CD4-positive, alpha-beta memory T cell (primary cell): ENCODE measurements around the gene ATP13A3. TPM values are rescaled to one million over a fixed set of nuclear protein-coding genes. Genes with fewer than 3 reads are reported as not detected.

Experiments used
- CTCF ChIA-PET: fragments of 350-600 bp; sonication (Branson Sonifier 250); formaldehyde crosslinking; loops from one replicate; lab custom pipeline; 2021; ENCODE audit warnings: inconsistent platforms; ENCODE audit not compliant: partially characterized antibody; lab: Charles Lee
- POLR2A ChIA-PET: fragments of 350-600 bp; sonication (Branson Sonifier 250); formaldehyde crosslinking; loops from one replicate; lab custom pipeline; 2021; ENCODE audit not compliant: partially characterized antibody; lab: Charles Lee
- DNase-seq, 5 donors: peaks; one replicate each; pipeline versions ENCODE4 v3.0.0 to v3.0.0-alpha.2; 2020 to 2022; ENCODE audit warnings: mixed read lengths in 1 of 5
- H3K27ac ChIP-seq: one replicate; pipeline ENCODE4 v1.7.0; 2013; ENCODE audit warnings: low read depth, low read length
- H3K27me3 ChIP-seq: 2 replicates; pipeline ENCODE4 v1.7.0; 2013; ENCODE audit warnings: mild to moderate bottlenecking, low read length, moderate library complexity; ENCODE audit not compliant: insufficient read depth
- H3K36me3 ChIP-seq: 2 replicates; pipeline ENCODE4 v1.7.0; 2013; ENCODE audit warnings: mild to moderate bottlenecking, low read length, moderate library complexity; ENCODE audit not compliant: insufficient read depth
- H3K4me1 ChIP-seq: 2 replicates; pipeline ENCODE4 v1.7.0; 2013; ENCODE audit warnings: mild to moderate bottlenecking, low read length, moderate library complexity; ENCODE audit not compliant: insufficient read depth
- H3K4me3 ChIP-seq, 2 donors: one replicate each; pipeline ENCODE4 v1.7.0; 2013; ENCODE audit warnings: low read length in 2 of 2, mild to moderate bottlenecking in 1 of 2
- H3K9me3 ChIP-seq, 2 donors: one replicate each; pipeline ENCODE4 v1.7.0; 2013; ENCODE audit warnings: low read length in 2 of 2, control low read depth in 1 of 2; ENCODE audit not compliant: control insufficient read depth in 1 of 2
- H3K27ac Mint-ChIP-seq, 7 donors: one replicate each; pipeline ENCODE4 v1.8.0; 2020 to 2021; ENCODE audit warnings: mixed read lengths in 7 of 7, mild to moderate bottlenecking in 6 of 7, inconsistent platforms in 3 of 7, moderate library complexity in 3 of 7
- H3K27me3 Mint-ChIP-seq, 2 donors: one replicate each; pipeline ENCODE4 v1.8.0; 2020 to 2021; ENCODE audit warnings: mixed read lengths in 2 of 2
- H3K36me3 Mint-ChIP-seq, 2 donors: one replicate each; pipeline ENCODE4 v1.8.0; 2020 to 2021; ENCODE audit warnings: mixed read lengths in 2 of 2, inconsistent platforms in 1 of 2, mild to moderate bottlenecking in 1 of 2
- H3K4me1 Mint-ChIP-seq, 4 donors: one replicate each; pipeline ENCODE4 v1.8.0; 2020 to 2021; ENCODE audit warnings: mixed read lengths in 4 of 4, mild to moderate bottlenecking in 1 of 4
- H3K4me3 Mint-ChIP-seq, 8 donors: one replicate each; pipeline ENCODE4 v1.8.0; 2020 to 2021; ENCODE audit warnings: mixed read lengths in 8 of 8, mild to moderate bottlenecking in 7 of 8, moderate library complexity in 6 of 8, inconsistent platforms in 3 of 8
- H3K9me3 Mint-ChIP-seq, 8 donors: one replicate each; pipeline ENCODE4 v1.8.0; 2020 to 2021; ENCODE audit warnings: mixed read lengths in 8 of 8, mild to moderate bottlenecking in 5 of 8, inconsistent platforms in 3 of 8, moderate library complexity in 1 of 8
- intact Hi-C: fragments of 100-400 bp; cut with micrococcal nuclease; formaldehyde crosslinking; loops from one replicate; pipeline ENCODE4 v1.15.1; 2023
- polyA plus RNA-seq, 2 donors: library from polyadenylated mRNA; unstranded; fragments of 300-500 nt; fragmentation: Illumina TruSeq; gene quantifications; one replicate each; pipeline ENCODE4 v1.2.3, GENCODE V29; 2021
- total RNA-seq, 2 experiments: library from RNA; stranded (reverse); gene quantifications; one replicate each; pipeline ENCODE4 v1.2.3, GENCODE V29; 2021

The ATP13A3 gene
- total and polyA plus RNA-seq, 4 experiments from 2014 or later = 6.7 to 62.7 (median 36.0) TPM

- ChIA-PET CTCF (interaction anchor here (0.6 to 4.2 kb wide), 4 partner anchors 65 to 84 kb away, joined by 3 to 26 read pairs (median 4); no protein-coding TSS in a partner anchor), POLR2A (interaction anchor here (1.3 to 1.6 kb wide), 2 partner anchors 43 to 56 kb away, joined by 4 to 5 read pairs; no protein-coding TSS in a partner anchor)
- Mint-ChIP-seq H3K4me3 (peak within 1 kb of the TSS; percentile 79 to 90 (median 88)), H3K27me3 (peaks cover 7 to 11% of the 10 kb centered on the region in 2 donors), H3K36me3 (peaks cover 0 to 4% of the 10 kb centered on the region in 2 donors), H3K9me3 (no peaks in the 10 kb centered on the region), H3K4me1 (peaks cover 18 to 49% (median 40%) of the 10 kb centered on the region in 4 donors), H3K27ac (peak within 1 kb of the TSS in 4 of 7 donors; percentile 11 to 66 (median 58))
- peaks cover 42% of the 10 kb centered on the region for H3K4me1 ChIP-seq
- peak within 1 kb of the TSS in 1 of 2 donors; percentile 74 for H3K4me3 ChIP-seq
- no peak for DNase-seq
- H3K27ac ChIP-seq = no peak within 1 kb of the TSS
- intact Hi-C loops = no loop called here
- H3K27me3 ChIP-seq = no peaks in the 10 kb centered on the region
- H3K36me3 ChIP-seq = no peaks in the 10 kb centered on the region
- no peaks in the 10 kb centered on the region for H3K9me3 ChIP-seq
These were observed 87.6 kb downstream of the ATP13A3 start, which contains the start of gene GP5 for GRCh38 chr3:194399166-194399565. Gene GP5 (minus strand): TSS chr3:194399266. CDS start chr3:194398282, 984 bp downstream.

GRCh38 chr3:194397757-194398312 lies 89.0 kb downstream of the ATP13A3 start:
- Histone ChIP-seq H3K27ac (peak overlapping the region; percentile 35), H3K4me3 (peak overlapping the region; percentile 49 to 74), H3K36me3 (no peaks in the 10 kb centered on the region), H3K27me3 (no peaks in the 10 kb centered on the region), H3K4me1 (peaks cover 41% of the 10 kb centered on the region), H3K9me3 (no peaks in the 10 kb centered on the region)
- Mint-ChIP-seq H3K4me1 (peaks cover 18 to 49% (median 40%) of the 10 kb centered on the region in 4 donors), H3K27ac (peak overlapping the region in 6 of 7 donors; percentile 31 to 87 (median 66)), H3K4me3 (peak overlapping the region; percentile 79 to 90 (median 88)), H3K27me3 (peaks cover 7 to 11% of the 10 kb centered on the region in 2 donors), H3K9me3 (no peaks in the 10 kb centered on the region), H3K36me3 (peaks cover 0 to under 1% of the 10 kb centered on the region in 2 donors)
- POLR2A ChIA-PET = interaction anchor here (0.9 to 2.1 kb wide), 7 partner anchors 9 to 186 kb away, joined by 3 to 7 read pairs (median 4); no protein-coding TSS in a partner anchor
- CTCF ChIA-PET = interaction anchor here (0.7 to 4.2 kb wide), 5 partner anchors 9 to 81 kb away, joined by 3 to 26 read pairs (median 9); no protein-coding TSS in a partner anchor
- intact Hi-C loops = no loop called here
- peak in 4 of 5 donors; percentile 9 to 23 (median 10) for DNase-seq

- CTCF ChIA-PET = interaction anchor here (0.7 to 4.2 kb wide), 6 partner anchors 10 to 81 kb away, joined by 3 to 26 read pairs (median 8); no protein-coding TSS in a partner anchor
- POLR2A ChIA-PET = interaction anchor here (0.9 to 2.1 kb wide), 7 partner anchors 10 to 187 kb away, joined by 3 to 7 read pairs (median 4); no protein-coding TSS in a partner anchor
- Histone ChIP-seq H3K4me1 (peaks cover 41% of the 10 kb centered on the region), H3K27ac (peak overlapping the region; percentile 35), H3K9me3 (no peaks in the 10 kb centered on the region), H3K36me3 (no peaks in the 10 kb centered on the region), H3K27me3 (no peaks in the 10 kb centered on the region), H3K4me3 (peak overlapping the region; percentile 49 to 74)
- Mint-ChIP-seq H3K27ac (peak overlapping the region; percentile 31 to 87 (median 73)), H3K27me3 (peaks cover 10 to 11% of the 10 kb centered on the region in 2 donors), H3K9me3 (no peaks in the 10 kb centered on the region), H3K4me1 (peaks cover 18 to 49% (median 40%) of the 10 kb centered on the region in 4 donors), H3K36me3 (no peaks in the 10 kb centered on the region), H3K4me3 (peak overlapping the region; percentile 79 to 90 (median 88))
- intact Hi-C loops = no loop called here
- peak; percentile 34 to 46 (median 42) for DNase-seq
These were observed 89.7 kb downstream of the ATP13A3 start for GRCh38 chr3:194396859-194397756.

- Mint-ChIP-seq H3K36me3 (no peaks in the 10 kb centered on the region), H3K27me3 (peaks cover 10 to 11% of the 10 kb centered on the region in 2 donors), H3K27ac (peak overlapping the region; percentile 38 to 83 (median 70)), H3K4me3 (peak overlapping the region; percentile 74 to 88 (median 80)), H3K4me1 (peaks cover 18 to 49% (median 40%) of the 10 kb centered on the region in 4 donors), H3K9me3 (no peaks in the 10 kb centered on the region)
- peak in 1 of 5 donors; percentile 3 for DNase-seq
- ChIA-PET POLR2A (interaction anchor here (0.9 to 2.1 kb wide), 4 partner anchors 10 to 187 kb away, joined by 4 to 7 read pairs (median 4); no protein-coding TSS in a partner anchor), CTCF (interaction anchor here (2.0 to 4.2 kb wide), 3 partner anchors 10 to 62 kb away, joined by 7 to 26 read pairs (median 9); no protein-coding TSS in a partner anchor)
- Histone ChIP-seq H3K27ac (peak overlapping the region; percentile 35), H3K4me1 (peaks cover 41% of the 10 kb centered on the region), H3K9me3 (no peaks in the 10 kb centered on the region), H3K4me3 (peak overlapping the region in 1 of 2 donors; percentile 74), H3K27me3 (no peaks in the 10 kb centered on the region), H3K36me3 (no peaks in the 10 kb centered on the region)
- intact Hi-C loops = no loop called here
These were observed 90.3 kb downstream of the ATP13A3 start for GRCh38 chr3:194396539-194396858.

- Mint-ChIP-seq H3K36me3 (no peaks in the 10 kb centered on the region), H3K4me3 (peak overlapping the region; percentile 74 to 88 (median 80)), H3K27ac (peak overlapping the region; percentile 38 to 87 (median 78)), H3K4me1 (peaks cover 18 to 49% (median 40%) of the 10 kb centered on the region in 4 donors), H3K27me3 (peaks cover 10 to 11% of the 10 kb centered on the region in 2 donors), H3K9me3 (peaks cover 0 to 5% (median 1%) of the 10 kb centered on the region in 8 donors)
- Histone ChIP-seq H3K4me3 (peak overlapping the region in 1 of 2 donors; percentile 74), H3K4me1 (peaks cover 41% of the 10 kb centered on the region), H3K36me3 (no peaks in the 10 kb centered on the region), H3K27ac (no peak overlapping the region), H3K9me3 (no peaks in the 10 kb centered on the region), H3K27me3 (no peaks in the 10 kb centered on the region)
- DNase-seq = peak; percentile 34 to 72 (median 45)
- intact Hi-C loops = no loop called here
- CTCF ChIA-PET = interaction anchor here (1.4 to 4.2 kb wide), 4 partner anchors 11 to 62 kb away, joined by 5 to 26 read pairs (median 8); no protein-coding TSS in a partner anchor
- POLR2A ChIA-PET = interaction anchor here (0.9 to 2.0 kb wide), 2 partner anchors 90 to 188 kb away, joined by 4 to 7 read pairs; no protein-coding TSS in a partner anchor
These were observed 90.8 kb downstream of the ATP13A3 start for GRCh38 chr3:194395778-194396538.

GRCh38 chr3:194395212-194395611 lies 91.6 kb downstream of the ATP13A3 start:
- H3K4me1 Mint-ChIP-seq = peaks cover 18 to 48% (median 40%) of the 10 kb centered on the region in 4 donors
- ChIA-PET CTCF (interaction anchor here (0.7 to 2.0 kb wide), 4 partner anchors 9 to 61 kb away, joined by 3 to 7 read pairs (median 4); no protein-coding TSS in a partner anchor), POLR2A (no interaction called here)

More at GRCh38 chr3:194395212-194395611, 91.6 kb downstream of the ATP13A3 start:
- H3K36me3 Mint-ChIP-seq = no peaks in the 10 kb centered on the region
- Histone ChIP-seq H3K4me3 (no peak overlapping the region), H3K36me3 (no peaks in the 10 kb centered on the region), H3K4me1 (peaks cover 41% of the 10 kb centered on the region), H3K27me3 (no peaks in the 10 kb centered on the region), H3K9me3 (no peaks in the 10 kb centered on the region), H3K27ac (no peak overlapping the region)
- H3K9me3 Mint-ChIP-seq = peaks cover 0 to 11% (median 8%) of the 10 kb centered on the region in 8 donors
- intact Hi-C loops = no loop called here
- no peak for DNase-seq
- H3K27me3 Mint-ChIP-seq = peaks cover 10 to 11% of the 10 kb centered on the region in 2 donors
- H3K27ac Mint-ChIP-seq = peak overlapping the region in 2 of 7 donors; percentile 47 to 78
- H3K4me3 Mint-ChIP-seq = peak overlapping the region in 7 of 8 donors; percentile 14 to 86 (median 76)
